ENCODE data around the gene CLCN3.

GRCh38 chr4:169660929-169661328 is 40.6 kb downstream of the CLCN3 start:
- TF ChIP-seq POLR2A (IDR thresholded peaks at IDR 0.05) (no peak), CTCF (IDR thresholded peaks at IDR 0.05) (no peak), POLR2AphosphoS5 (IDR thresholded peaks at IDR 0.05; ENCODE audit: insufficient read depth in 1 of 2, low read depth in 1 of 2) (no peak)

Data from vagina (tissue), 2 donors.